HG03108 (cell line): ENCODE data around the gene CLEC14A.

Experiments used
- ATAC-seq: cut with Tn5 transposase; IDR thresholded peaks from one replicate; pipeline ENCODE4 v1.9.1; 2021; ENCODE audit warnings: moderate library complexity; ENCODE audit not compliant: unreplicated experiment

Gene CLEC14A, protein sequence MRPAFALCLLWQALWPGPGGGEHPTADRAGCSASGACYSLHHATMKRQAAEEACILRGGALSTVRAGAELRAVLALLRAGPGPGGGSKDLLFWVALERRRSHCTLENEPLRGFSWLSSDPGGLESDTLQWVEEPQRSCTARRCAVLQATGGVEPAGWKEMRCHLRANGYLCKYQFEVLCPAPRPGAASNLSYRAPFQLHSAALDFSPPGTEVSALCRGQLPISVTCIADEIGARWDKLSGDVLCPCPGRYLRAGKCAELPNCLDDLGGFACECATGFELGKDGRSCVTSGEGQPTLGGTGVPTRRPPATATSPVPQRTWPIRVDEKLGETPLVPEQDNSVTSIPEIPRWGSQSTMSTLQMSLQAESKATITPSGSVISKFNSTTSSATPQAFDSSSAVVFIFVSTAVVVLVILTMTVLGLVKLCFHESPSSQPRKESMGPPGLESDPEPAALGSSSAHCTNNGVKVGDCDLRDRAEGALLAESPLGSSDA

DNA sequence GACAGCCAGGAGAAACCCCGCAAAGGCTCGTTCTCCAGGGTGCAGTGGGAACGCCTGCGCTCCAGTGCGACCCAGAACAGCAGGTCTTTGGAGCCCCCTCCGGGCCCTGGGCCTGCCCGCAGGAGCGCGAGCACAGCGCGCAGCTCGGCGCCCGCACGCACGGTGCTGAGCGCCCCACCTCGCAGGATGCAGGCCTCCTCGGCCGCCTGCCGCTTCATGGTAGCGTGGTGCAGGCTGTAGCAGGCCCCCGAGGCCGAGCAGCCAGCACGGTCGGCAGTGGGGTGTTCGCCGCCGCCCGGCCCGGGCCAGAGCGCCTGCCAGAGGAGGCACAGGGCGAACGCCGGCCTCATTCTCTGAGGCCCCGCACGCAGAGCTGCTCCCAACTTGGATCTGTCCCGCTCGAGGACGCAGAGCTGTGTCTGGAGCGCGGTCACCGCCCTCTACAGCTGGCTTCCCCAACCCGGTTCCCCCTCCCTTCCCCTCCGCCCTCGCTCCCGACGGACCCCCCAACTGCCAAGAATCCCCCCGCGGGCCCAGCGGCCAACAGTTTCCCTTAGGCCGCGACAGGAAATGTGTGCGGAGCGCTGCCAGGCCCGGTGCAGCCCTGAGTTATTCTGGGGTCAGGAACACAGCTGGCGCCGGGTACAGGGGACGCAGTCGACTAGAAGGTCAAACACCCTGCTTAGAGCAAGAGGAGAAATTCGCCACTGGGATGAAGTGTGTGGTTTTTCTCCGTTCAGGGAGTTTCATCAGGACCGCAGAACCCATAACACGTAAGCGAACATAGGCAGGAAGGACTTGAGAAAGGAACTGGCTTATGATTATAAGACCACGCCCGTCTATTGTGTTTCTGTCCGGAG is at the start of gene CLEC14A:
Gene CLEC14A (minus strand): TSS at position 421 of the 860 bp plus-strand sequence. CDS start 71 bp downstream, at position 350.
- no peak for ATAC-seq

DNA sequence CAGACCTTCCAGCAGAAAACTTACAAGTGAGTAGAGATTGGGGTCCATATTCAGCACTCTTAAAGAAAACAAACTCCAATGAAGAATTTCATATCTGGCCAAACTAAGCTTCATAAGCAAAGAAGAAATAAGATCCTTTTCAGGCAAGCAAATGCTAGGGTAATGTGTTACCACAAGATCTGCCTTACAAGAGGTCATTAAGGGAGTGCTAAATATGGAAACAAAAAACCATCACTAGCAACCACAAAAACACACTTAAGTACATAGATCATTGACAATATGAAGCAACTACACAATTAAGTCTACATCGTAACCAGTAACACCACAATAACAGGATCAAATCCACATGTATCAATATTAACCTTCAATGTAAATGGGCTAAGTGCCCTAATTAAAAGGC is 47.1 kb upstream of the CLEC14A start:
- no peak for ATAC-seq

DNA sequence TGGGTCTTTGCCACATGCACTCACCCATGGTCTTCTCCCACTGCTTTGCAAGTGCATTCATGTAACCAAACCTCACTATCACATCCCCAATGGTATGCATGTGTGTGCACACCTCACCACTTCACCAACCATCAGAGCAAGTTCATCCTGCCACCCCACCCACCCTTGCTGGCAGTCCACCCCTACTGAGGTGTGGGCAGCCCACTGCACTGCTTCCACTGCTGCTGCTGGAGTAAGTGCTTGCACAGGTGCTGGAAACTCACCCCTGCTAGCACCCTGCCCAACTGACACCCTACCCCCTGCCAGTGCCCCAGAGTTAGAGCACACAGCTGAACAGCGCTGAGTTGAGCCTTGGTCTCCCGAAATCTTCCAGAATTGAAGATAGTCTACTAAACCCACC is 46.1 kb upstream of the CLEC14A start:
- no peak for ATAC-seq

DNA sequence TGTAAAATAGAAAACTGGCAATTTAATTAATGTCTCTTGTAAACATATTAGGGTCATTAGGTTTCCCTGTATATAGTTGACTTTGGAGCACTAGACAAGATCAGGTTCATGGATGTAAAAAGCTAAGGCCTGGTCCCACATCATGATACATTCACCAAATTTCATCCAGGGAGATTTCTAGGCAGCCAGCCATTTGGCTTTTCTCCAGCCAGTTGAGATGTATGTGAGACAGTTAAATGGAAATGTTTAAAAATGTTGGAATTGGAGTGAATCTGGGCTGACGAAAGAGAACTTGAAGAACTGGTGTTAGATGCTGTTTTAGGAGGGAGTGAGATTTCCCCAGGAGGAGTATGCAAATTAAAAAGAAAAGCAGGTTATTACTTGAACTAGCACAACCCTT is 41.8 kb upstream of the CLEC14A start:
- no peak for ATAC-seq

DNA sequence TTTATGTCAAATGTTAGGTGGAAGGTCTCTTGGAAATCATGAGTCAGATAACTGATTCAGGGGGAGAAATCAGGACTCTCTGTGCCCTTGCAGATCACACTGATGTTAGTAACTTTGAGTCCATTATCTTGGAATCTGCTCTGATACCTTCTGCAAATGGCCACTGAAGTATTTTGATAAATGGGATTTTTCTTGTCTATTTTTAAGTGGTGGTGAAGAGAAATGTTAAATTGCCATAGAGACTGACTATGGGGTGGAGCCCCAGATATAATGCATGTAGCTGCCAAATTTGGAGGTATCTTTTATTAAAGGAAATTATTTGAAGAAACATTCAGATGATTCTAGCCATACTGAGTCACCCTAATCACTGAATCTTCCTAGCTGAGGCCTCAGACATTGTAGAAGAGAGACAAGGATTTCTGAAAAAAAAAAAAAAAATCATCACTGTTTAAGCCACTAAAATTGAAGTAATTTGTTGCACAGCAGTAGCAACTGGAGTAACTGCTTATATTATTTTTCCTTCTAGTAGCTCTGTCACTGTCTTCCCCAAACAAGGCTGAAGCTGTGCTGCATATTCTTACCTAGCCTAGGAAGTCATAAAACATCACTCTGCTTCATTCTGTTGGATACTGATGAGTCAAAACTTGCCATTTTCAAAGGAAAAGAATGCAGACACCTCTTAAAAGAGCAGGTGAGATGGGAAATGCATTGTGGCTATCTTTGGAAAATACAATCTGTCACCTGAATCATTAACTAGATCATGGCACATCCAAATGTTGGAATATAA is 36.0 kb upstream of the CLEC14A start:
- ATAC-seq = no peak

DNA sequence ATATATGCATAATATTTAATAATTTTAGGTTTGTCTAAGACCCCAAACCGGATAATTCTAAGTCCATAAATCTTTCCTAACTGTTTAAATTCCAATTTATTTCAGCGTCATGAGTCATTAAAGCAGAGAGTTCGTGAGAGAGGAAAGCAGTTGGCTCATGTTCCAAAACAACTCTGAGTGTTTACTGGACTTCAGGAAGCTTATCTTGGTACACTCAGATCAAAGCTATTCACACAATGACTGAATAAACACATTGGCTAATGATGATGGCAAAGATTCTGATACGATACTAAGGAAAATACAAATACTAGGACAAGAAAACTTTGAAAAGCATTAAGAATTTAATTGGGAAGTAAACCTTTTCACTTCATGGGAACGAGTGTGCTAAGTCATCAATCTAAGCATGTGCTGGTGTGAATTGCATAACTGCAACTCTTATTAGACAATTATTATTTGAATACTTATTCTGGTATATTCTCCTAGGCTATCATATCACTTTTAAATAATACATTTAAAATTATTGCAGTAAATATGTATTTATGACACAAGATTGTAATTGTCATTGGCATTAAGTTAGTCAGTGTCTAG is 34.8 kb upstream of the CLEC14A start:
- no peak for ATAC-seq

DNA sequence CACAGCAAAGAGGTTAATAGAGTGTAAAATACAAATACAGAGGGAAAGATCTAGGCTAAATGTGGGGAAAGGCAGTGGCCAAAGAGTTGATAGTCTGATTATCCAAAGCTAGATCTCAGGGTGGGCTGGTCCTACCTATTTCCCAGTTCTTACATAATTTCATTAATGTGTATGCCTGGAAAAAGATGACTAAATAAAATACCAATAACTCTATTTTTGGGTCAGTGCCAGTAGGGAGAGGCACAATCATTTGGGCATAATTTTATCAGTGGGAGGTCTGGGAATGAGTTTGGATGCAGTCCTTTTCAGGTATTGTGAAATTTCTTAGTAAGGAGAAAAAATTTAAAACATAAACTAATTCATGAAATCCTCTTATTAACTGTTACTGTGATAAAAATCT is 30.6 kb upstream of the CLEC14A start:
- no peak for ATAC-seq

DNA sequence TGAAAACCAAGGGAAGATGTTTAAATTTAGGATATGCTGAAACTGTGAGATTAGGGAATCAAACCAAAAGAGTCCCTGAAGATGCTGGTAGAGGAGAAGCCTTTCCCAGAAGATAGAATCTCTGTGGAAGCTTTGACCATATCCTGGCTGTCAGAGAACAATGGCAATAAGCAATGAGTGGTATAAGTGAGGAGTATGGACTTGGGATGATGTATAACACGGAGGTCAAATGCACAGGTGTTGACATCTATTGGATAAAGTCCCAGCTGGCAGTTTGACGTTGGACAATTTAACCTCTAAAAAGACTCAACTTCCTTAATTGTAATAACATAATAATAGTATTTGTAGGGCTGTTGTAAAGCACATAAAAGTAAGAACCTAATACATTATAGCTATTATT is 30.1 kb upstream of the CLEC14A start:
- ATAC-seq = no peak

DNA sequence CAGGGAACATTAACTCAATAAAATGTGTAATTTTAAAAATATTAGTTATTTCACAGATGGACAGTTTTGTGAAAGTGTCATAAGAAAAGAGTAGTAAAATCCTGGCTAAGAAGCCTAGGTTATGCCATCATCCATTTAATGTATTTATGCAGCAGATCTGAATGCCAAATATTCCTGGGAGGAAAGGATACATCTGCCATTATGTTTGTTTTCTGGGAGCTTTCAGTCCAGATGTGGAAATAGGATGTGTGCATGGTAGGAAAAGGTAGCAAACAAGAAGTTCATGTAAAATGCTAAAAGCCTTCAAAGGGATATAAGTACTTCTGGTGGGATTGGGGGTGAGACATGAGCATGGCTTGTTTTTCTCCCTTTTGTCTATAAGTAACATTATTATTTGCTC is 27.0 kb upstream of the CLEC14A start:
- ATAC-seq = no peak

DNA sequence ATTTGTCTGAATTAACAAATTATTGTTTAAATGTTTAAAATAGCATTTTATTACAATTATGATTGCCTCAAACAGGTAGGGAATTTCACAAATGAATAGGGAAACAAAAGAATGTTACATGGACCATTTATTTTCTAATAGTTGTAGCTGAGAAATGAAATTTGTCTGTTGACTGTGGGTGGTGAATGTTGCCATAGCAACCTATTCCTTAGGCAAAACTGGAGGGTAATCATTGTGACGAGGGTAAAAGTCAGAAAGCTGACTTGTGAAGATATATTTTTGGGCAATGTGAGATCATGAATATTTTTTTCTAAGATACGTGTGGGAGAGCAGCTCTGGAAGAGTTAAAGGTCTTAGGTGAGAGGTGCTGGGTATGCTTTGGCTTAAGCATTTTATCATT is 24.2 kb upstream of the CLEC14A start:
- no peak for ATAC-seq

DNA sequence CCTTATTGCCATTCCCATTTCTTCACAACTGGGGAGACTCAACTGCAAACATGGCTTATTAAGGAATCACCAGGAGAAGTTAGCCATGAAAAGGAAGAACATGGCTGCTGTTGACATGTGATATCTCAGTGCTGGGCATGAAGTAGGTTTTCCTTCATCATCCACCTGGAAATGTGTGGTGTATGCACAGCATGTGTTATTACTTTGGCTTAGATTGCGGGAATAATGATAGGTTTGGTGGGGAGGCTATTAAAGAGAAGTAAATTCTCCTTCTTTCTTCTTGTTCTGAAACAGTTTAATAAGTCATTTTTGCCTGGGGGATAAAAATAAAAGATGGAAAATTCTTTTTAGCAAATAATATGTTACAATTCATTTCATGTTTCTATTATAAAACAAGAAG is 23.7 kb upstream of the CLEC14A start:
- no peak for ATAC-seq

DNA sequence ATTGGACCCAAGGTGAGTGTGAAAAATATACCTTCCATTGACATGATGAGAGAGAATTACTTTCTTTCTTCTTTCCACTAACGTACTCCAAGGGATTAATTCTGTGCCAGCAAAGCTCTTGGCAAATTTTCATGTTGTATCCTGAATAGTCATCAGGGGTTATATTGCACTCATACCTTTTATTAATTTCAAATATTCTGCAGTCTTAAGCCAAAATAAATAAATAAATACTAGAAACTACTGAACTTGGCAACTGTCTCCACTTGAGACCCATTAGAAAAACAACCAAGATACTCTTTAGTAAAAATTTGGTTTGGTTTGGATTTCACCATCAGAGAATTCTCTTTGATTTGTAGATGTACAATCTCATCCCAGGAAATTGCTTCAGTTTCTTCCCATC is 22.1 kb upstream of the CLEC14A start:
- no peak for ATAC-seq

DNA sequence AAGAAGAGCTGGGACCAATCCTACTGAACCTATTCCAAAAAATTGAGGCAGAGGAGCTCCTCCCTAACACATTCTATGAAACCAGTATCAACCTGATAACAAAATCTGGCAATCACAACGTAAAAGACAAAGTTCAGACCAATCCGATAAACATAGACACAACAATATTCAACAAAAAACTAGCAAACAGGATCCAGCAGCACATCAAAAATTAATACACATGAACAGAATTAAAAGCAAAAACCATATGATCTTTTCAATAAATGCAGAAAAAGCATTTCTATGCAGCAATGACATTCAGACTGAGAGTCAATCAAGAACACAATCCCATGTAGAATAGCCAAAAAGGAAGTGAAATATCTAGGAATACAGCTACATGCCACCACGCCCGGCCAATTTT is 7.0 kb upstream of the CLEC14A start:
- no peak for ATAC-seq

DNA sequence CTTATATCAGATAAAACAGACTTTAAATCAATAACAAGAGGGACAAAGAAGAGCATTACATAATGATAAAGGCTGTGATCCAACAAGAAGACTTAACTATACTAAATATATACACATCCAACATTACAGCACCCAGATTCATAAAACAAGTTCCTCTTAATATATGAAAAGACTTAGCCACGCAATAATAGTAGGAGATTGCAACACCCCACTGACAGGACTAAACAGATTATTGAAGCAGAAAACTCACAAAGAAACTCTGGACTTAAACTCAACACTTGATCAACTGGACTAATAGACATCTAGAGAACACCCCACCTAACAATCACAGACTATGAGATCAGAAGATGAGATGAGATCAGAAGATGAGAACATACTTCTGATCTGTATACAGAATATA is 5.7 kb upstream of the CLEC14A start:
- ATAC-seq = no peak

DNA sequence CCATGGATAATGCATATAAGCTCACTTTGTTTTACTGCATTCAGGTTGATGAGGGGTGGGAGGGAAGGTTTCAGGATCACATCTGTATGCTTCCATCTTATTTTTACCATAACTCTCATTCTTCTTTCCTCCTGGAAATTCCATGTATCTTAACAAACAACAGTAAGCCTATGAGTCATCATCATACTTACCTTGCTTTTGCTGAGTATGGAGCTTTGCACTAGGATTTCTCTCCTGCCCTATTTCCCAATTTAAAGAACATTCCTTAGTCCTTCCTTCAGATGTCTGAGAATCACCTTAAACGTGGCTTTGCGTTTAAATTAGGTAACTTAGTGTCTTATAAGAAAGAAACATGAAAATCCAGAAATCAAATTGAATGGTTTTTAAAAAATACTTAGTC is 1.6 kb upstream of the CLEC14A start:
- no peak for ATAC-seq

DNA sequence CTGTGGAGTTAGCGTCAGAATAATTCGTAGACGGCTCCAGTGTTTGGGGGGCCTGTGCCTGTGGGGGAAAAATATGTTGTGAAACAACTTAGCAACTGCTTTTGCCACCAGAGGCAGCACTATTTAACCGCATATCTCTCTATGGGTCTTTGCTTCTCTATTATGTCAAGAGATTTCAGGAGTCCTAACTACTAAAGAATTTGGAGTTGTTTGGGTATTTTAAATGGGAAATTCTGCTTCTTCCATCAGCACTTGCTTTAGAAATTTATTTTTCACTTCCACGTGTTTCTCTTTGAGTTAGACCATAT is 594 bp upstream of the CLEC14A start:
- no peak for ATAC-seq

DNA sequence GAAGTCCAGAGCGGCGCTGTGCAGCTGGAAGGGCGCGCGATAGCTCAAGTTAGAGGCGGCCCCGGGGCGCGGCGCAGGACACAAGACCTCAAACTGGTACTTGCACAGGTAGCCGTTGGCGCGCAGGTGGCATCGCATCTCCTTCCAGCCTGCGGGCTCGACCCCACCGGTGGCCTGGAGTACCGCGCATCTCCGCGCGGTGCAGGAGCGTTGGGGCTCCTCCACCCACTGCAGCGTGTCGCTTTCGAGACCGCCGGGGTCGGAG is 553 bp downstream of the CLEC14A start:
- ATAC-seq = no peak

DNA sequence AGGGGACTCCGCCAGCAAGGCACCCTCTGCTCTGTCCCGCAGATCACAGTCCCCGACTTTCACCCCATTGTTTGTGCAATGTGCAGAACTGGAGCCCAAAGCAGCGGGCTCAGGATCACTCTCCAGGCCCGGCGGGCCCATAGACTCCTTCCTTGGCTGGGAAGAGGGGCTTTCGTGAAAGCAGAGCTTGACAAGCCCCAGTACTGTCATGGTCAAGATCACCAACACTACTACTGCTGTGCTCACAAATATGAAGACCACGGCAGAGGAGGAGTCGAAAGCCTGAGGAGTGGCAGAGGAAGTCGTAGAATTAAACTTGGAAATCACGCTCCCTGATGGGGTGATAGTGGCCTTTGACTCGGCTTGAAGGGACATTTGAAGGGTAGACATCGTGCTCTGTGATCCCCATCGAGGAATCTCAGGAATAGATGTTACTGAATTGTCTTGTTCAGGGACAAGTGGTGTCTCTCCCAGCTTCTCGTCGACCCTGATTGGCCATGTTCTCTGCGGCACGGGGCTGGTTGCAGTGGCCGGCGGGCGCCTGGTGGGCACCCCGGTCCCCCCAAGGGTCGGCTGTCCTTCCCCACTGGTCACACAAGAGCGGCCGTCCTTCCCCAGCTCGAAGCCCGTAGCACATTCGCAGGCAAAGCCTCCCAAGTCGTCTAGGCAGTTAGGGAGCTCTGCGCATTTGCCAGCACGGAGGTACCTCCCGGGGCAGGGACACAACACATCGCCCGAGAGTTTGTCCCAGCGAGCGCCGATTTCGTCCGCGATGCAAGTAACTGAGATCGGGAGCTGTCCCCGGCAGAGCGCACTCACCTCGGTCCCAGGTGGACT is 1.1 kb downstream of the CLEC14A start:
- no peak for ATAC-seq

DNA sequence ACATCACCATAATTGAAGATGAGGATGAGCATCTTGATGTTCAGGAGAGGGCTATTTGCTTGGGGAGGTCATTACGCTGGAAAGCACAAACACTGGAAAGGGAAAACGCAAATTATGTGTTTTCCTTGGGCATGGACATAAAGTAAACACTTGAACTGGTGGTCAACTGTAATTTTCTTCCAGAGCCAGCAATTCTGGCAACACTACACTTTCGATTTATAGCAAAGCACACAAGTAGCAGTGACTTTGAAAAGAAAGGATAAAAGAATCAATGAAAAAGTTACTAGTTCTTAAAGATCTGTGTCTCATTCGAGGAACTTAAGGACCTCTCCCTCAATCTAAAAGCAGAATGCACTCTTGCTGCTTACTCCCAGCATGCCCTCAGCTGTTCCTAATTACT is 2.2 kb downstream of the CLEC14A start:
- ATAC-seq = no peak

DNA sequence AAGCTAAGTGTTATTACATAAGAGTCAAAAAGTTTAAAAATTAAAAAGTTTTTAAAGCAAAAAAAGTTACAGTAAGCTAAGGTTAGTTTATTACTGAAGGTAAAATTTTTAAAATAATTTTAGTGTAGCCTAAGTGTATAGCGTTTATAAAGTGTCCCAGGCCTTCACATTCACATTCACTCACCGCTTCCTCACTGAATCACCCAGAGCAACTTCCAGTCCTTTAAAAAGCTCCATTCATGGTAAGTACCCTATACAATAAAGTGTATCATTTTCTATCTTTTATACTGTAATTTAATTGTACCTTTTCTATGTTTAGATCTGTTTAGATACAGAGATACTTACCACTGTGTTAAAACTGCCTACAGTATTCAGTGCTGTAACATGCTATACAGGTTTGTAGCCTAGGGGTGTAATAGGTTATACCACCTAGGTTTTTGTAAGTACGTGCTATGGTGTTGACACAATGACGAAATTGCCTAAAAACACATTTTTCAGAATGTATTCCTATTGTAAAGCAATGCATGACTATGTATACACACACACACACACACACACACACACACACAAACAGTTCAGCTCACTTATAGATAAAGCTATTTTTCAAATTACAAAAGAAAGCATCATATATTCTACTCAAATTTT is 3.7 kb downstream of the CLEC14A start:
- no peak for ATAC-seq
